Muscle layer of duodenum (tissue), 2 donors: Measurements from ENCODE around the gene LRBA.

Source experiments
- H3K27ac ChIP-seq: one replicate; pipeline ENCODE4 v1.7.0; 2013; ENCODE audit warnings: mild to moderate bottlenecking, low read length
- H3K27me3 ChIP-seq: one replicate; pipeline ENCODE4 v1.7.0; 2013; ENCODE audit warnings: low read depth, mild to moderate bottlenecking, control low read depth, low read length
- H3K36me3 ChIP-seq, 2 donors: one replicate each; pipeline ENCODE4 v1.7.0; 2013; ENCODE audit warnings: low read length in 2 of 2, control low read depth in 1 of 2, mild to moderate bottlenecking in 1 of 2; ENCODE audit not compliant: insufficient read depth in 2 of 2, control insufficient read depth in 1 of 2
- H3K4me1 ChIP-seq, 2 donors: one replicate each; pipeline ENCODE4 v1.7.0; 2013; ENCODE audit warnings: low read length in 2 of 2, mild to moderate bottlenecking in 2 of 2, control low read depth in 1 of 2, moderate library complexity in 1 of 2; ENCODE audit not compliant: insufficient read depth in 2 of 2, control insufficient read depth in 1 of 2
- H3K4me3 ChIP-seq, 2 donors: one replicate each; pipeline ENCODE4 v1.7.0; 2013; ENCODE audit warnings: low read length in 2 of 2, low read depth in 1 of 2, mild to moderate bottlenecking in 1 of 2
- H3K9me3 ChIP-seq, 2 donors: one replicate each; pipeline ENCODE4 v1.7.0; 2013; ENCODE audit warnings: low read length in 2 of 2, control low read depth in 1 of 2, mild to moderate bottlenecking in 1 of 2; ENCODE audit not compliant: control insufficient read depth in 1 of 2
- donor health status: healthy.

Gene LRBA

DNA sequence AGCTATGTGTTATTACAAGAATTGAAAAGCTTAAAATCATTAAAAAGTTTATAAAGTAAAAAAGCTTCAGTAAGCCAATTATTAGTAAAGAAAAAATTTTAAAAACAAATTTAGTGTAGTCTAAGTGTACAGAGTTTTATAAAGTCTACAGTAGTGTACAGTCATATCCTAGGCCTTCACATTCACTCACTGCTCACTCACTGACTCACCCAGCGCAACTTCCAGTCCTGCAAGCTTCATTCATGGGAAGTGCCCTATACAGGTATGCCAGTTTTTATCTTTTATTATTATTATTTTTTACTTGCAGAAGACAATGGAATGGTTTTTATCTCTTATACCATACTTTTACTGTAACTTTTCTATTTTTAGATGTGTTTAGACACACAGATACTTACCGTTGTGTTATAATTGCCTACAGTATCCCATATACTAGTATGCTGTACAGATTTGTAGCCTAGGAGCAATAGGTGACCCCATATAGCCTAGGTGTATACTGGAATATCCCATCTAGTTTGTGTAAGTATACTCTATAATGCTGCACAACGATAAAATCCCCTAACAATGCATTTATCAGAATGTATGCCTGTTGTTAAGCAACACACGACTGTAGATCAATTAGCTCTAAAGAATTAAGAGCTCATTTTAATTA lies 706.1 kb downstream of the LRBA start:
- no peak overlapping the region for H3K4me3 ChIP-seq
- no peaks in the 10 kb centered on the region for H3K9me3 ChIP-seq
- H3K27ac ChIP-seq = no peak overlapping the region
- peaks cover 0 to 5% of the 10 kb centered on the region in 2 donors for H3K4me1 ChIP-seq
- H3K27me3 ChIP-seq = no peaks in the 10 kb centered on the region
- no peaks in the 10 kb centered on the region for H3K36me3 ChIP-seq

DNA sequence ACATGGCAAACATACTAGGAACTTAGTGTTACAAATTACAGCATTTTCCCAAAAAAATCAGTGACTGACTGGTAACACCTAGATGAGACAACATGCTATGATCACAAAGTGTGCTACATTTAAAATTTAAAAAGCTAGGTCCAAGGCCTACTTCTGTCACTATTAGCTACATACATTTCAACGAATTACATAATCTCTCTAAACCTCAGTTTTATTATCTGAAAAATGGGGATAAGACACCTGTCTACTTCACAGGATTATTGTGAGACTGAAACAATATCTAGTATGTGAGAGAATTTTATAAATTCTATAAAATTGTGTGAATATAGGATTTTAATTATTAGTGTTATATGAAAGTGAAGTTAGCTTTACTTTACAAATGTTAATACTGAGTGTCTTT lies 708.4 kb downstream of the LRBA start:
- no peaks in the 10 kb centered on the region for H3K9me3 ChIP-seq
- peaks cover 0 to 3% of the 10 kb centered on the region in 2 donors for H3K36me3 ChIP-seq
- H3K27ac ChIP-seq = no peak overlapping the region
- H3K4me3 ChIP-seq = no peak overlapping the region
- no peaks in the 10 kb centered on the region for H3K27me3 ChIP-seq
- H3K4me1 ChIP-seq = peaks cover 0 to 5% of the 10 kb centered on the region in 2 donors

DNA sequence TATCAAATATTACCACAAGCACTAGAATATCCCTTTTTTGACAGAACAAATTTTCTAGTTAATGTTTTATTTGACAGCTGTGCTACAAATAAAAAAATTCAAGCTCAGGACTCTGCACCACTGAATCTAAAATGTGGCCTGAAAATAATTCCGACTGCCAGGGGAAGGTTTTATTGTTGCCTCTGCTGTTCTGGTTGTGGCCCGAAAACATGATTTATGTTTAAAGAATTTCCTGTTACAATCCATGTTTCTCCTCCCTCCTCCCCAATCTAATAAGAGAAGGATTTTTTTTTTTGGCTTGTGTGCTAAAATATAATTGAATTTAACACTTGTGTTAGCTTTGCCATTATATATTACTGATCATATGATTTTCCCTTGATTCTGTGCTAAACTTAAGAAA lies 709.1 kb downstream of the LRBA start:
- Histone ChIP-seq H3K9me3 (no peaks in the 10 kb centered on the region), H3K36me3 (peaks cover 0 to 3% of the 10 kb centered on the region in 2 donors), H3K4me1 (no peaks in the 10 kb centered on the region), H3K27me3 (no peaks in the 10 kb centered on the region), H3K27ac (peak overlapping the region; percentile 46), H3K4me3 (no peak overlapping the region)

DNA sequence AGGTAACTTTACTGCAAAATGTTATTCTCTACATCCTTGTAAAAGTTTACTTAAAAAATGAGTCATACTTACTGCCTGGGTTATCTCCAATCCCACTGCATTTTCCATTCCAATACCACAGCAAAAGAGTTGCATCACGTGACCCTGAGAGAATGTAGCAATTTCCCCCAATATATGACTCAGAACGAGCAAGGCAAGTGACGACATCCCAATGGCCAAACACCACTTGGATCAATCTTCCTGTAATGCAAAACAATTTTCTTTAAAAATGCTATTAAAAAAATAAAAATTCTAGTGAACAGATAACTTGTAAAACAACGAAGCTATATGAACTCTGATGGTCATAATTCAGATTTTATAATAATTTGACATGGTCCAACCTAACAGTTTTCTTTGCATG lies 712.5 kb downstream of the LRBA start:
- no peak overlapping the region for H3K27ac ChIP-seq
- H3K4me3 ChIP-seq = no peak overlapping the region
- no peaks in the 10 kb centered on the region for H3K27me3 ChIP-seq
- peaks cover 0 to 8% of the 10 kb centered on the region in 2 donors for H3K4me1 ChIP-seq
- H3K36me3 ChIP-seq = peaks cover 0 to 3% of the 10 kb centered on the region in 2 donors
- no peaks in the 10 kb centered on the region for H3K9me3 ChIP-seq

DNA sequence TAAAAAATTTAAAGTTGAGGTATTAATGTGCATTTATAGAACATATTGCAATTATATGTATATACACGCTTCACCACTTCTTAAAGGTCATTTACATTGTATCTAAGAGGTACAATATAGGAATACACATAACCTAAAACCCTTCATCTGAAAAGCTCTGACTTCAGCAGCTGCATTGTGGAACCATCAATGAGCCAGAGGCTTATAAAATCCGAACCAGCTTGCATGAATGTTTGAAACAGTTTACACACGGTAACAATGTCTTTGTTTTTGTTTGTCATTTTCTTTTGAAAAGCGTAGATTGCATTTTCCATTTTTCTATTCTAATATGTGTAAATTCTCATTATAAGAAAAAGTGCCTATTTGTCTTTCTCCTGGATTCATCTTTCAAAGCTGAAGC lies 715.3 kb downstream of the LRBA start:
- Histone ChIP-seq H3K4me3 (peak overlapping the region in 1 of 2 donors; percentile 28), H3K27ac (peak overlapping the region; percentile 19)

DNA sequence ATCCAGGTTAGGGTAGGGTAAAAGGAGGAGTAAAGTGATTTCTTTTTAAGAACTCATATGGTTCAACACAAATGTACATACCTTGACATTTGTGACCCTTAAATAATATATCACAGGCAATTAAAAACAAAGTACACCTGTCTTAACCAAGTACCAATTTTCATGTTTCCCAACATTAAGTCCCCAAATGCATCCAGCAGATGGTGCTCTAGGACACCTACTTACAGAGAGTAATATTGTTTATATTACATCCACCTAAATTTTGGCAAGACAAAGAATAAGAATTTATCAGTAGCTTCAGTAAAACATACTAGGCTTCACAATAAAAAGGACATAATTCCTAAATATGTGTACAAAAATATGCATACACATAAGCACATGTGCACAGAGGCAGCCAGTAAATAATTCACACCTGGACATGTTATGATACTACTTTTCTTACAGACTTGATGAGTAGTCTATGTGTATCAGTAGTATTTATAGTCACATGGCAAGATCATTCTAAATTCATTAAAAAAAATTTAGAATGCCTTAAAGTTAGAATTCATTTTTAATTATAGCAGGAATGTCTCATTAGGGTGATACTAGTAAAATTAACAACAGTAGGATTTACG lies 717.1 kb downstream of the LRBA start:
- no peaks in the 10 kb centered on the region for H3K36me3 ChIP-seq
- H3K4me1 ChIP-seq = peaks cover 0 to 14% of the 10 kb centered on the region in 2 donors
- H3K9me3 ChIP-seq = no peaks in the 10 kb centered on the region
- no peaks in the 10 kb centered on the region for H3K27me3 ChIP-seq
- H3K27ac ChIP-seq = peak overlapping the region; percentile 41
- H3K4me3 ChIP-seq = no peak overlapping the region

More for the DNA sequence above, 715.3 kb downstream of the LRBA start:
- Histone ChIP-seq H3K4me1 (peaks cover 0 to 14% of the 10 kb centered on the region in 2 donors), H3K27me3 (no peaks in the 10 kb centered on the region), H3K36me3 (peaks cover 0 to 3% of the 10 kb centered on the region in 2 donors), H3K9me3 (no peaks in the 10 kb centered on the region)

DNA sequence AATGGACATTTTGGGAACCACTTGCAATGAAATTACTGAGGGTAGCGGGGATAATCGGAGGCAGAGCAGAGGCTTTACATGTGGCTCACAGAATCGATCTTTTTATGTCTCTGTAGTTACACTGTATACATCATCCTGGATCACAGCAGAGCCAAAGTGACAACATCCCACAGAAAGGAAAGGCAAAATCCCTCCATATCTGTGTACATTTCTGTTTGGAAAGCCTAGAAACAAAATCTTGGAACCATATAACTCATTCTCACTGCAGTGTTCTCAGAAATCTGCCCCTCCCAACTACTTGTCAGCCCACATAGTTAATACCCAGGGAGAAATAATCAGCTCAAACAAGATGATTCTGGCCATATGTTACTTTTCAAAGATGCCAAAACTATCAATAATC lies 725.2 kb downstream of the LRBA start:
- Histone ChIP-seq H3K36me3 (no peaks in the 10 kb centered on the region), H3K4me3 (no peak overlapping the region), H3K9me3 (no peaks in the 10 kb centered on the region), H3K4me1 (no peaks in the 10 kb centered on the region), H3K27me3 (no peaks in the 10 kb centered on the region), H3K27ac (no peak overlapping the region)

DNA sequence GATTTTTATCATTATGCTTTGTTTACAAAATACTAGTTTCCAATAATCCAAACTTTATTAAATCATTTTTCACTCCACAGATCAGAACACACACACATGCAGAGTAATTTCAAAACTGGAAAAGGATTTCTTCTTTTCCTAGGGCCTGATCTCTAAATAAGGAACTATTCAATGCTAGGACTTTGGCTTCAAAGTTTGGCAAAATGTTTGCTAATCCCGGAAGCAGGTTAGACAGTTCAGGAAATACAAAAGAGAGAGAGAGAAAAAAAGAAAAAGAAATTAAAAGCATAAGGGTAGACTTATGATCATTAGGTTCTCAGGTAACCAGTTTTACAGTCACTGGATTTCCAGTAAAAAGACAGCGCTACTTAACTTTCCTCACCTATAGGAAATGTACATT lies 725.9 kb downstream of the LRBA start:
- no peak overlapping the region for H3K4me3 ChIP-seq
- no peaks in the 10 kb centered on the region for H3K9me3 ChIP-seq
- H3K27me3 ChIP-seq = no peaks in the 10 kb centered on the region
- H3K27ac ChIP-seq = peak overlapping the region; percentile 26
- H3K36me3 ChIP-seq = no peaks in the 10 kb centered on the region
- no peaks in the 10 kb centered on the region for H3K4me1 ChIP-seq

DNA sequence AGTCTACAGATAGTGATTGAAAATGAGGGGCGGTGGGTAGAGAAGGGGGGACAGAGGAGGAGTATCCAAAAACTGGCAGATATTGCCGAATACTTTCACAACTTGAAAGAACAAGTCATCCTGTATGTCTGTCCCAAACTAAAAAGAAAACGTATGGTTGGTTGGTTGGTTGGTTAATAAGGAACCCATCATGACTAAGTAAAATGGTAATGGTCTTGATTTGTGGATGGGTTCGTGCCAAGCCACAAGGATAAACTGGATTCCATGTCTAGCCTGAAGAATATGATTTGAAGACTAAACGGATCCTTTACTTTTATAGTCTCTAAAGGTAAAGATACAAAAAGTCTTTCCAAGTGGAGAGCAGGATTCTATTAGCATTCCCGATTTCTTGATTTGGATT lies 728.4 kb downstream of the LRBA start:
- H3K27me3 ChIP-seq = no peaks in the 10 kb centered on the region
- peaks cover 6 to 7% of the 10 kb centered on the region in 2 donors for H3K36me3 ChIP-seq
- no peak overlapping the region for H3K4me3 ChIP-seq
- H3K27ac ChIP-seq = no peak overlapping the region
- no peaks in the 10 kb centered on the region for H3K9me3 ChIP-seq
- H3K4me1 ChIP-seq = no peaks in the 10 kb centered on the region

DNA sequence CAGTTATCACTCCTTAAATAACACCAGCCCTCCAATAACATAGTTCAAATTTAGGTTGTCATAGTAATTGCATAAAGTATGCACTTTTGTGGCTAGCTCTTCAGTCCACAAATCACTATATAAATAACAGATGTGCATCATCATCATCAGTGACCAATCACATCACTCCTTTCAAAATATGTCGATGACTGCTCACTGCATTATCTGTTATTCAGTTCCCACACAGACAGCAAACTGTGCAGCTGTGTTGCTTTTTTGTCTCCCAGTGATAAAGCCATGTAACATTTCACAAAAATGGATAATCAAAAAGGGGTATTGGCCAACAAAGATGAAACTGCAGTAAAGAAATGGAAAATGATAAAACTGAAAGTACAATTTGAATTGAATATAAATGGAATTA lies 731.4 kb downstream of the LRBA start:
- Histone ChIP-seq H3K27ac (no peak overlapping the region), H3K36me3 (peaks cover 6 to 7% of the 10 kb centered on the region in 2 donors), H3K4me1 (peaks cover 6 to 7% of the 10 kb centered on the region in 2 donors), H3K27me3 (no peaks in the 10 kb centered on the region), H3K4me3 (no peak overlapping the region), H3K9me3 (no peaks in the 10 kb centered on the region)

DNA sequence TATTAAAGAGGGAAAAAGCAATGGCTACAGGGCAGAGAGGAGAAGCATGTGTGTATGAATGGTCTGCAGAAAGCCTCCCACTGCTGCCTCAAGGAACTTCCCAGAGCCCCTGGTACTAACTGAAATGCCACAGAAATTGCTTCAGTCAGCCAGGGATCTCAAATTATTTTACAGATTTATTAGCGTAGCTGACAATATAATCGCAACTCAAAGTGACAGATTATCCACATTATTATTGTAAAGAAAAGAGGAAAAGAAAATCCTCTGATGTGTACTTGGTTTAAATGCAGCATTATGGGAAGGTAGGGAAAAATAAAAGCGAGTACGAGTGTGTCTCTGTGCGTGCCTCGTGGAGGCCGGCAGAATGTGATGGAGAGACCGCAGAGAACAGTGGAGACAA lies 734.1 kb downstream of the LRBA start:
- Histone ChIP-seq H3K36me3 (peaks cover 7 to 14% of the 10 kb centered on the region in 2 donors), H3K27ac (peak overlapping the region; percentile 61), H3K27me3 (no peaks in the 10 kb centered on the region), H3K4me3 (no peak overlapping the region), H3K4me1 (peaks cover 6 to 7% of the 10 kb centered on the region in 2 donors), H3K9me3 (no peaks in the 10 kb centered on the region)
